IMR-90 (cell line): Measurements from ENCODE around the gene CSRNP3.

ENCODE experiments used
- BHLHE40 ChIP-seq: fragments of 150-350 bp; IDR thresholded peaks from 2 replicates; pipeline ENCODE4 v1.6.1; 2016; ENCODE audit warnings: mild to moderate bottlenecking, low read depth, low read length
- FOS ChIP-seq: fragments of 150-350 bp; IDR thresholded peaks from 2 replicates; pipeline ENCODE4 v1.6.1; 2016; ENCODE audit warnings: low read depth, low read length
- MAZ ChIP-seq: IDR thresholded peaks from 2 replicates; pipeline ENCODE4 v1.6.1; 2012; ENCODE audit warnings: low read depth, mild to moderate bottlenecking, low read length, improper control_type of control experiment, moderate library complexity, borderline replicate concordance
- MXI1 ChIP-seq: IDR thresholded peaks from 2 replicates; pipeline ENCODE4 v1.6.1; 2012; ENCODE audit warnings: low read depth, mild to moderate bottlenecking, low read length, moderate library complexity, borderline replicate concordance
- NFE2L2 ChIP-seq: fragments of 150-350 bp; IDR thresholded peaks from 2 replicates; pipeline ENCODE4 v1.6.1; 2016; ENCODE audit warnings: low read depth, mild to moderate bottlenecking, low read length
- POLR2A ChIP-seq: IDR thresholded peaks from 2 replicates; pipeline ENCODE4 v1.6.1; 2012; ENCODE audit warnings: mild to moderate bottlenecking, low read depth, low read length
- RAD21 ChIP-seq: IDR thresholded peaks from 2 replicates; pipeline ENCODE4 v1.6.1; 2012; ENCODE audit warnings: low read length, improper control_type of control experiment
- RCOR1 ChIP-seq: IDR thresholded peaks from 2 replicates; pipeline ENCODE4 v1.6.1; 2012; ENCODE audit warnings: mild to moderate bottlenecking, low read length, improper control_type of control experiment; ENCODE audit not compliant: insufficient replicate concordance
- RFX5 ChIP-seq: IDR thresholded peaks from 2 replicates; pipeline ENCODE4 v1.8.0; 2012; ENCODE audit warnings: low read depth, mild to moderate bottlenecking, low read length, moderate library complexity
- SMC3 ChIP-seq: fragments of 150-350 bp; IDR thresholded peaks from 2 replicates; pipeline ENCODE4 v1.6.1; 2016; ENCODE audit warnings: low read depth, mild to moderate bottlenecking, antibody characterized with exemption, low read length, moderate library complexity
- TF ChIP-seq, protein P1 (sequence below): conservative IDR thresholded peaks from 2 replicates; pipeline ENCODE4 v1.5.1; 2012; ENCODE audit warnings: mild to moderate bottlenecking, low read depth, low read length, improper control_type of control experiment
- TF ChIP-seq, protein P2 (sequence below): fragments of 150-350 bp; IDR thresholded peaks from 2 replicates; pipeline ENCODE4 v1.6.1; 2016; ENCODE audit warnings: low read depth, mild to moderate bottlenecking, low read length, moderate library complexity, borderline replicate concordance
- TF ChIP-seq, protein P3 (sequence below): fragments of 150-350 bp; IDR thresholded peaks from 2 replicates; pipeline ENCODE4 v1.6.1; 2017; ENCODE audit warnings: mild to moderate bottlenecking, antibody characterized with exemption, low read length, low read depth

DNA sequence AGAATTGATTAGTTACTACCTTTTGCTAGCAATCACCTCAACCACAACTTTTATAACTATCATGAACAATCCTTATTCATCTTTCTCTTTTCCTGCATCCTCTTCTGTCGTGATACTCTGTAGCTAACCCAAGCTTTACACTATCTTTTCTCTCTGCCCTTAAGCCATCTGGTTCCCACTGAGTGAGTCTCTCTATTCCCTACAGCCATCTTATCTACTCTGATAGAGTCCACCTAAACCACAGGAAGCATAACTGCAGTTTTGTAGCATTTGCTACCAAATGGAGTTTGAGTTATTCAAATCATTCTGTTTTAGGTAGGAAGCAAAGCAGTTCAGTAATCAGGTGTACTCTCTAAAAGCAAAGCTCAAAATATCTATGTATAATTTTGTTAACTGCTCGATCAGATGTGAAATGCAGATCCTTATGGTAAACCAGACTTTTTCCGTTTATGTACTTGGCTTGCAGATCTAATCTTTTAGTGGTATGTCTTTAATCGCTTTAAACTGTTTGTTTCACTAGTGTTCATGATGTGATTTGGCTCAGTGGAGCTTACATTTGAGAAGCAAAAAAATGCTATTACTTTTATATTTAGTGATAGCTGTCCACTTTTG, 91.0 kb downstream of the CSRNP3 start:
- TF ChIP-seq, protein P1, sequence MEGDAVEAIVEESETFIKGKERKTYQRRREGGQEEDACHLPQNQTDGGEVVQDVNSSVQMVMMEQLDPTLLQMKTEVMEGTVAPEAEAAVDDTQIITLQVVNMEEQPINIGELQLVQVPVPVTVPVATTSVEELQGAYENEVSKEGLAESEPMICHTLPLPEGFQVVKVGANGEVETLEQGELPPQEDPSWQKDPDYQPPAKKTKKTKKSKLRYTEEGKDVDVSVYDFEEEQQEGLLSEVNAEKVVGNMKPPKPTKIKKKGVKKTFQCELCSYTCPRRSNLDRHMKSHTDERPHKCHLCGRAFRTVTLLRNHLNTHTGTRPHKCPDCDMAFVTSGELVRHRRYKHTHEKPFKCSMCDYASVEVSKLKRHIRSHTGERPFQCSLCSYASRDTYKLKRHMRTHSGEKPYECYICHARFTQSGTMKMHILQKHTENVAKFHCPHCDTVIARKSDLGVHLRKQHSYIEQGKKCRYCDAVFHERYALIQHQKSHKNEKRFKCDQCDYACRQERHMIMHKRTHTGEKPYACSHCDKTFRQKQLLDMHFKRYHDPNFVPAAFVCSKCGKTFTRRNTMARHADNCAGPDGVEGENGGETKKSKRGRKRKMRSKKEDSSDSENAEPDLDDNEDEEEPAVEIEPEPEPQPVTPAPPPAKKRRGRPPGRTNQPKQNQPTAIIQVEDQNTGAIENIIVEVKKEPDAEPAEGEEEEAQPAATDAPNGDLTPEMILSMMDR = no peak
- TF ChIP-seq POLR2A = no peak
- no peak for TF ChIP-seq RAD21
- no peak for TF ChIP-seq MAZ
- TF ChIP-seq, protein P2, sequence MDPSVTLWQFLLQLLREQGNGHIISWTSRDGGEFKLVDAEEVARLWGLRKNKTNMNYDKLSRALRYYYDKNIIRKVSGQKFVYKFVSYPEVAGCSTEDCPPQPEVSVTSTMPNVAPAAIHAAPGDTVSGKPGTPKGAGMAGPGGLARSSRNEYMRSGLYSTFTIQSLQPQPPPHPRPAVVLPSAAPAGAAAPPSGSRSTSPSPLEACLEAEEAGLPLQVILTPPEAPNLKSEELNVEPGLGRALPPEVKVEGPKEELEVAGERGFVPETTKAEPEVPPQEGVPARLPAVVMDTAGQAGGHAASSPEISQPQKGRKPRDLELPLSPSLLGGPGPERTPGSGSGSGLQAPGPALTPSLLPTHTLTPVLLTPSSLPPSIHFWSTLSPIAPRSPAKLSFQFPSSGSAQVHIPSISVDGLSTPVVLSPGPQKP = no peak
- TF ChIP-seq RCOR1 = no peak
- no peak for TF ChIP-seq MXI1
- TF ChIP-seq SMC3 = no peak
- TF ChIP-seq, protein P3, sequence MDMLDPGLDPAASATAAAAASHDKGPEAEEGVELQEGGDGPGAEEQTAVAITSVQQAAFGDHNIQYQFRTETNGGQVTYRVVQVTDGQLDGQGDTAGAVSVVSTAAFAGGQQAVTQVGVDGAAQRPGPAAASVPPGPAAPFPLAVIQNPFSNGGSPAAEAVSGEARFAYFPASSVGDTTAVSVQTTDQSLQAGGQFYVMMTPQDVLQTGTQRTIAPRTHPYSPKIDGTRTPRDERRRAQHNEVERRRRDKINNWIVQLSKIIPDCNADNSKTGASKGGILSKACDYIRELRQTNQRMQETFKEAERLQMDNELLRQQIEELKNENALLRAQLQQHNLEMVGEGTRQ = no peak
- TF ChIP-seq RFX5 = no peak
- no peak for TF ChIP-seq NFE2L2
- no peak for TF ChIP-seq BHLHE40
- TF ChIP-seq FOS = no peak
